Neuronal stem cell (in vitro differentiated cells): ENCODE data around the gene POLH. TPM values are rescaled to one million over a fixed set of nuclear protein-coding genes. Genes with fewer than 3 reads are reported as not detected.

Experiments used
- small RNA-seq: library from polyadenylated mRNA; stranded (forward); fragments of <200 nt; extraction: miRNeasy Mini kit (QIAGEN cat#:217004); gene quantifications from one replicate; pipeline ENCODE3, GENCODE V24; 2013; ENCODE audit not compliant: insufficient read depth

POLH gene

Small RNAs within 50 kb of the gene (small RNA-seq; reads per million reads assigned to genes)
- not detected for gene RF00426
